ENCODE results near the gene VPS51. TPM values are rescaled to one million over a fixed set of nuclear protein-coding genes. Genes with fewer than 3 reads are reported as not detected.

VPS51 gene
- total and polyA plus RNA-seq, 2 of the 4 experiments (the other 2 are of a cell fraction), result 56.3 to 113 TPM

GRCh38 chr11:65121865-65122696 is 26.1 kb downstream of the VPS51 start, which contains the start of the genes FAU and MRPL49:
Gene FAU, minus strand, starts transcription at chr11:65122134. Its CDS starts 321 bp downstream, at chr11:65121813.
Gene MRPL49, plus strand, starts transcription at chr11:65122321. Its CDS starts 26 bp downstream, at chr11:65122347.
- DNase-seq, result peak; percentile 96
- H2AFZ ChIP-seq (replicated peaks; ENCODE audit: low read length, poor library complexity), result peak within 1 kb of the TSS; percentile 99
- no peaks in the 10 kb centered on the region; the same call in 1 of the 2 replicates for H3K4me1 ChIP-seq (ENCODE audit: control insufficient read depth, insufficient read depth, low read length)
- H3K18ac ChIP-seq (ENCODE audit: low read depth, low read length), result peak within 1 kb of the TSS; percentile 64
- H3K27me3 ChIP-seq (ENCODE audit: control insufficient read depth, insufficient read depth, low read length), result no peaks in the 10 kb centered on the region
- peak; percentile 87 for ATAC-seq (ENCODE audit: low read depth)
- peak within 1 kb of the TSS; percentile 94 for H4K5ac ChIP-seq (ENCODE audit: low read depth, low read length)
- H3K36me3 ChIP-seq (ENCODE audit: control insufficient read depth, insufficient read depth, low read length), result peaks cover 42% of the 10 kb centered on the region
- peak within 1 kb of the TSS; percentile 95 for H3K56ac ChIP-seq (ENCODE audit: extremely low read depth, insufficient read depth, low read length)
- H4K91ac ChIP-seq (ENCODE audit: insufficient read depth, low read depth, low read length), result peak within 1 kb of the TSS; percentile 83
- peak within 1 kb of the TSS; percentile 82 for H3K27ac ChIP-seq (ENCODE audit: insufficient read depth, low read length)
- 0 out of 3 replicates have a peak within 1 kb of the TSS, but pooled peaks have one; percentile 12 for H2BK15ac ChIP-seq (ENCODE audit: low read depth, low read length)
- peak within 1 kb of the TSS; percentile 74 for H3K4me3 ChIP-seq (ENCODE audit: insufficient read depth, low read depth, low read length)
- H3K23ac ChIP-seq (ENCODE audit: low read depth, low read length), result peak within 1 kb of the TSS; percentile 94
- peak within 1 kb of the TSS; percentile 90 to 98 for H4K8ac ChIP-seq (ENCODE audit: low read depth in 2 of 2, low read length in 2 of 2)
- H3K9ac ChIP-seq (ENCODE audit: low read depth, low read length), result peak within 1 kb of the TSS; percentile 87
- WGBS, 2 experiments (ENCODE audit: extremely low coverage in 2 of 2, insufficient read length in 1 of 2), result 0% methylated on average over 41 of the region's 64 CpGs; no CpG with 5 or more reads in 1 of the 2 experiments
- POLR2A ChIA-PET (ENCODE audit: unreplicated experiment), result interaction anchor here (0.7 to 0.9 kb wide), 3 partner anchors 10 to 12 kb away, joined by 3 to 4 read pairs (median 3); partner anchors contain the start of genes SYVN1 and TM7SF2
- peak within 1 kb of the TSS; percentile 71 for H2BK120ac ChIP-seq (ENCODE audit: low read depth, low read length)
- H3K9me1 ChIP-seq (ENCODE audit: insufficient read depth, low read length), result 0 out of 2 replicates have a peak, but pooled peaks cover 4% of the 10 kb centered on the region
- peak within 1 kb of the TSS; percentile 100 for H2AK9ac ChIP-seq (replicated peaks; ENCODE audit: low read depth, low read length, poor library complexity)
- H3K9me3 ChIP-seq (ENCODE audit: control insufficient read depth, insufficient read depth, low read length), result no peaks in the 10 kb centered on the region
- H2AK5ac ChIP-seq (ENCODE audit: low read depth, low read length), result peak within 1 kb of the TSS; percentile 92
- BruUV-seq (replicated peaks), result TSS peak; percentile 78
- H2BK20ac ChIP-seq (ENCODE audit: low read depth, low read length), result no peak within 1 kb of the TSS
- H3K14ac ChIP-seq (replicated peaks; ENCODE audit: low read depth, low read length), result peak within 1 kb of the TSS; percentile 98
- CTCF ChIA-PET, result interaction anchor here (0.6 kb wide), 4 partner anchors 13 to 881 kb away, joined by 3 to 5 read pairs (median 4); no protein-coding TSS in a partner anchor
- dilution Hi-C loops (cut with HindIII; ENCODE audit: low sequenced_read_pairs, unreplicated experiment) (no loop called here), intact Hi-C loops (cut with micrococcal nuclease) (loop anchor here (5.0 kb wide), 1 partner anchor 60 kb away; the partner anchor contains the start of gene CAPN1), in situ Hi-C loops (cut with MboI; ENCODE audit: low sequenced_read_pairs) (no loop called here)
- H4K20me1 ChIP-seq (ENCODE audit: insufficient read depth, low read length), result peaks cover 6% of the 10 kb centered on the region; the same call in 1 of the 2 replicates
- peaks cover 27 to 66% of the 10 kb centered on the region in 2 experiments for H3K79me1 ChIP-seq (ENCODE audit: low read depth in 1 of 2, low read length in 2 of 2)
- peak within 1 kb of the TSS; percentile 93 for H2BK5ac ChIP-seq (ENCODE audit: low read depth, low read length, poor library complexity, severe bottlenecking)
- H3K4me2 ChIP-seq (ENCODE audit: low read depth, low read length), result peak within 1 kb of the TSS; percentile 97
- peak within 1 kb of the TSS; percentile 96 for H3K4ac ChIP-seq (ENCODE audit: low read depth, low read length)
- TF ChIP-seq RCOR1 (IDR thresholded peaks at IDR 0.05; ENCODE audit: insufficient replicate concordance, low read length) (no peak), BHLHE40 (IDR thresholded peaks at IDR 0.05; ENCODE audit: low read depth, low read length) (peak; percentile 58), CHD1 (IDR thresholded peaks at IDR 0.05; ENCODE audit: low read depth, low read length) (peak; percentile 43; the same call in 1 of the 2 replicates), RAD21 (IDR thresholded peaks at IDR 0.05; ENCODE audit: low read length) (no peak), MAFK (IDR thresholded peaks at IDR 0.05; ENCODE audit: low read depth, low read length) (0 out of 2 replicates have a peak, but pooled peaks have one; percentile 8), POLR2A (IDR thresholded peaks at IDR 0.05; ENCODE audit: low read depth, low read length) (peak; percentile 88; the same call in 1 of the 2 replicates), CEBPB (IDR thresholded peaks at IDR 0.05; ENCODE audit: low read depth, low read length) (no peak), MXI1 (IDR thresholded peaks at IDR 0.05; ENCODE audit: borderline replicate concordance, low read depth, low read length) (0 out of 2 replicates have a peak, but pooled peaks have one; percentile 70), NFE2L2 (IDR thresholded peaks at IDR 0.05; ENCODE audit: low read depth, low read length) (no peak), CTCF (conservative IDR thresholded peaks at IDR 0.05; ENCODE audit: low read depth, low read length) (no peak), SMC3 (IDR thresholded peaks at IDR 0.05; ENCODE audit: low read depth, low read length) (no peak), MAZ (IDR thresholded peaks at IDR 0.05; ENCODE audit: borderline replicate concordance, low read depth, low read length) (0 out of 2 replicates have a peak, but pooled peaks have one; percentile 40)

Measured in IMR-90 (cell line).